Type B pancreatic cell (in vitro differentiated cells): ENCODE data around the gene NMS. TPM values are rescaled to one million over a fixed set of nuclear protein-coding genes. Genes with fewer than 3 reads are reported as not detected.
A peak's percentile ranks its signal among the peaks of the same experiment; 100 is the strongest.

Experiments used
- DNase-seq: peaks from one replicate; pipeline ENCODE4 v3.0.0; 2021; ENCODE audit warnings: mixed read lengths; ENCODE audit not compliant: unreplicated experiment; ENCODE audit errors: extremely low spot score
- H3K27ac Mint-ChIP-seq: 2 replicates; pipeline ENCODE4 v1.8.0; 2021; ENCODE audit warnings: mild to moderate bottlenecking, mixed read lengths
- H3K27me3 Mint-ChIP-seq: 2 replicates; pipeline ENCODE4 v1.8.0; 2021; ENCODE audit warnings: mixed read lengths
- H3K36me3 Mint-ChIP-seq: 2 replicates; pipeline ENCODE4 v1.8.0; 2021; ENCODE audit warnings: mixed read lengths
- H3K4me1 Mint-ChIP-seq: one replicate; pipeline ENCODE4 v1.8.0; 2021; ENCODE audit warnings: mixed read lengths; ENCODE audit not compliant: unreplicated experiment
- H3K4me3 Mint-ChIP-seq: 2 replicates; pipeline ENCODE4 v1.8.0; 2021; ENCODE audit warnings: mild to moderate bottlenecking, mixed read lengths
- H3K9me3 Mint-ChIP-seq: 2 replicates; pipeline ENCODE4 v1.8.0; 2021; ENCODE audit warnings: mixed read lengths
- CTCF ChIP-seq: fragments of 200-600 bp; sonication (generic); conservative IDR thresholded peaks from 2 replicates; pipeline ENCODE4 v1.5.0; 2021; ENCODE audit warnings: antibody characterized with exemption, mild to moderate bottlenecking
- total RNA-seq: library from RNA; stranded (reverse); gene quantifications from 2 replicates; pipeline ENCODE4 v1.2.1, GENCODE V29; 2021; ENCODE audit warnings: low replicate concordance

Gene NMS
- total RNA-seq, 1 donor from 2014 or later = not detected

GRCh38 chr2:100425573-100426383 is 44.5 kb upstream of the NMS start:
- Mint-ChIP-seq H3K4me3 (no peak overlapping the region), H3K36me3 (no peaks in the 10 kb centered on the region), H3K4me1 (no peaks in the 10 kb centered on the region), H3K9me3 (no peaks in the 10 kb centered on the region), H3K27me3 (peaks cover 28% of the 10 kb centered on the region), H3K27ac (no peak overlapping the region)
- no peak for TF ChIP-seq CTCF
- no peak for DNase-seq

- no peak for TF ChIP-seq CTCF
- Mint-ChIP-seq H3K4me3 (no peak overlapping the region), H3K27ac (no peak overlapping the region), H3K36me3 (no peaks in the 10 kb centered on the region), H3K9me3 (no peaks in the 10 kb centered on the region), H3K4me1 (no peaks in the 10 kb centered on the region), H3K27me3 (peaks cover 28% of the 10 kb centered on the region)
- no peak for DNase-seq
Observed at GRCh38 chr2:100426384-100426720, 43.9 kb upstream of the NMS start.

- no peak for DNase-seq
- no peak overlapping the region for H3K4me3 Mint-ChIP-seq
- H3K4me1 Mint-ChIP-seq = no peaks in the 10 kb centered on the region
- no peaks in the 10 kb centered on the region for H3K9me3 Mint-ChIP-seq
- H3K27ac Mint-ChIP-seq = no peak overlapping the region
- TF ChIP-seq CTCF = no peak
- H3K27me3 Mint-ChIP-seq = peaks cover 28% of the 10 kb centered on the region
- no peaks in the 10 kb centered on the region for H3K36me3 Mint-ChIP-seq
Observed at GRCh38 chr2:100427111-100427510, 43.2 kb upstream of the NMS start.

- Mint-ChIP-seq H3K4me1 (no peaks in the 10 kb centered on the region), H3K27ac (no peak overlapping the region), H3K9me3 (no peaks in the 10 kb centered on the region), H3K36me3 (no peaks in the 10 kb centered on the region), H3K4me3 (no peak overlapping the region), H3K27me3 (peaks cover 32% of the 10 kb centered on the region)
- peak; percentile 64 for TF ChIP-seq CTCF
- no peak for DNase-seq
Observed at GRCh38 chr2:100427627-100428258, 42.5 kb upstream of the NMS start.

- peaks cover 39% of the 10 kb centered on the region for H3K27me3 Mint-ChIP-seq
- TF ChIP-seq CTCF = no peak
Observed at GRCh38 chr2:100429726-100430125, 40.6 kb upstream of the NMS start.

More at GRCh38 chr2:100429726-100430125, 40.6 kb upstream of the NMS start:
- Mint-ChIP-seq H3K4me1 (no peaks in the 10 kb centered on the region), H3K27ac (no peak overlapping the region), H3K9me3 (no peaks in the 10 kb centered on the region), H3K4me3 (no peak overlapping the region), H3K36me3 (no peaks in the 10 kb centered on the region)
- DNase-seq = no peak
